Astrocyte of the spinal cord (primary cell): Measurements from ENCODE around the gene ARHGAP25.

Source experiments
- DNase-seq: peaks from one replicate; pipeline ENCODE4 v3.0.0; 2011; ENCODE audit warnings: low read depth, low spot score
- H3K4me3 ChIP-seq: 2 replicates; pipeline ENCODE4 v1.5.1; 2011; ENCODE audit warnings: low read depth, mild to moderate bottlenecking, low read length, moderate library complexity
- CTCF ChIP-seq: IDR thresholded peaks from 2 replicates; pipeline ENCODE4 v1.5.1; 2012; ENCODE audit warnings: low read depth, mild to moderate bottlenecking, low read length, inconsistent platforms
- in situ Hi-C: cut with HindIII; loops from 2 replicates; pipeline ENCODE4 v1.10.0; 2017; ENCODE audit warnings: low sequenced_read_pairs

The ARHGAP25 gene

GRCh38 chr2:68817306-68817705 is 82.7 kb downstream of the ARHGAP25 start:
- in situ Hi-C loops: no loop called here
- no peak overlapping the region for H3K4me3 ChIP-seq
- TF ChIP-seq CTCF: no peak
- no peak for DNase-seq

- in situ Hi-C loops: no loop called here
- H3K4me3 ChIP-seq: no peak overlapping the region
- no peak for DNase-seq
- no peak for TF ChIP-seq CTCF
Observed at GRCh38 chr2:68819556-68819955, 84.9 kb downstream of the ARHGAP25 start.

- no peak for TF ChIP-seq CTCF
- DNase-seq: no peak
- no peak overlapping the region for H3K4me3 ChIP-seq
- in situ Hi-C loops: no loop called here
Observed at GRCh38 chr2:68822207-68822872, 87.7 kb downstream of the ARHGAP25 start.

GRCh38 chr2:68824831-68825230 is 90.2 kb downstream of the ARHGAP25 start:
- TF ChIP-seq CTCF: no peak
- peak; percentile 66 for DNase-seq
- no peak overlapping the region for H3K4me3 ChIP-seq
- in situ Hi-C loops: no loop called here

- no peak for TF ChIP-seq CTCF
- in situ Hi-C loops: no loop called here
- no peak for DNase-seq
- no peak overlapping the region for H3K4me3 ChIP-seq
Observed at GRCh38 chr2:68825866-68826265, 91.3 kb downstream of the ARHGAP25 start.

- no peak overlapping the region for H3K4me3 ChIP-seq
- TF ChIP-seq CTCF: no peak
- DNase-seq: no peak
- in situ Hi-C loops: no loop called here
Observed at GRCh38 chr2:68827666-68828065, 93.1 kb downstream of the ARHGAP25 start.
